Mesothelial cell of epicardium (in vitro differentiated cells): ENCODE data around the gene CSNK1A1. TPM values are rescaled to one million over a fixed set of nuclear protein-coding genes. Genes with fewer than 3 reads are reported as not detected.
A peak's percentile ranks its signal among the peaks of the same experiment; 100 is the strongest.
"Not testable (repeated sequence)": the region's sequence is repeated elsewhere in the genome, so short reads cannot be mapped to it uniquely, and the experiment has no call there.

Experiments
- DNase-seq, 2 experiments: peaks; one replicate each; pipeline ENCODE4 v3.0.0; 2021; ENCODE audit warnings: low spot score in 2 of 2; ENCODE audit not compliant: unreplicated experiment in 2 of 2
- H3K27ac Mint-ChIP-seq: 2 replicates; pipeline ENCODE4 v1.8.0; 2021; ENCODE audit warnings: mixed read lengths
- H3K27me3 Mint-ChIP-seq: 2 replicates; pipeline ENCODE4 v1.8.0; 2021; ENCODE audit warnings: low read depth, mixed read lengths
- H3K36me3 Mint-ChIP-seq: 2 replicates; pipeline ENCODE4 v1.8.0; 2021; ENCODE audit warnings: mixed read lengths
- H3K4me1 Mint-ChIP-seq: 2 replicates; pipeline ENCODE4 v1.8.0; 2021; ENCODE audit warnings: mixed read lengths
- H3K4me3 Mint-ChIP-seq: 2 replicates; pipeline ENCODE4 v1.8.0; 2021; ENCODE audit warnings: mild to moderate bottlenecking, moderate library complexity, mixed read lengths
- H3K9me3 Mint-ChIP-seq: 2 replicates; pipeline ENCODE4 v1.8.0; 2021; ENCODE audit warnings: mixed read lengths
- CTCF ChIP-seq: fragments of 200-600 bp; sonication (generic); IDR thresholded peaks from one replicate; pipeline ENCODE4 v1.5.0; 2021; ENCODE audit warnings: antibody characterized with exemption; ENCODE audit not compliant: unreplicated experiment
- total RNA-seq: library from RNA; stranded (reverse); gene quantifications from 3 replicates; pipeline ENCODE4 v1.2.1, GENCODE V29; 2021

Gene CSNK1A1
- total RNA-seq, 1 donor from 2014 or later = 254 TPM

- H3K4me3 Mint-ChIP-seq = no peak overlapping the region
- no peak overlapping the region for H3K27ac Mint-ChIP-seq
- H3K27me3 Mint-ChIP-seq = no peaks in the 10 kb centered on the region
- H3K9me3 Mint-ChIP-seq = no peaks in the 10 kb centered on the region
- H3K36me3 Mint-ChIP-seq = peaks cover 7% of the 10 kb centered on the region
- H3K4me1 Mint-ChIP-seq = peaks cover 1% of the 10 kb centered on the region
- no peak for TF ChIP-seq CTCF
- DNase-seq = no peak
Observed at GRCh38 chr5:149596712-149597111, 45.5 kb upstream of the CSNK1A1 start.

DNA sequence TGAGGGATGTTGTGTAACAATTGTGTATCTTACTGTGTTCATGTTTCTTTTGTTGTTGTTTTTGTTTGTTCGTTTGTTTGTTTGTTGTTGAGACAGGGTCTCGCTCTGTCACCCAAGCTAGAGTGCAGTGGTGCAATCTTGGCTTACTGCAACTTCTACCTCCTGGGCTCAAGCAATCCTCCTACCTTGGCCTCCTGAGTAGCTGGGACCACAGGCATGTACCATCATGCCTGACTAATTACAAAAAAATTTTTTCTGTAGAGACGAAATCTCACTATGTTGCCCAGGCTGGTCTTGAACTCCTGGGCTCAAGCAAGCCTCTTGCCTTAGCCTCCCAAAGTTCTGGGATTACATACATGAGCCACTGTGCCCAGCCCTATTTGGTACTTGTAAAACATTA is 43.9 kb upstream of the CSNK1A1 start:
- not testable (repeated sequence) for H3K4me3 Mint-ChIP-seq, H3K4me1 Mint-ChIP-seq, H3K27ac Mint-ChIP-seq, H3K36me3 Mint-ChIP-seq, H3K9me3 Mint-ChIP-seq, H3K27me3 Mint-ChIP-seq, DNase-seq

GRCh38 chr5:149594206-149594895 is 43.1 kb upstream of the CSNK1A1 start:
- no peak for TF ChIP-seq CTCF
- H3K36me3 Mint-ChIP-seq = no peaks in the 10 kb centered on the region
- H3K27me3 Mint-ChIP-seq = no peaks in the 10 kb centered on the region
- no peaks in the 10 kb centered on the region for H3K9me3 Mint-ChIP-seq
- no peak overlapping the region for H3K27ac Mint-ChIP-seq
- peaks cover 1% of the 10 kb centered on the region for H3K4me1 Mint-ChIP-seq
- DNase-seq = no peak
- no peak overlapping the region for H3K4me3 Mint-ChIP-seq

DNA sequence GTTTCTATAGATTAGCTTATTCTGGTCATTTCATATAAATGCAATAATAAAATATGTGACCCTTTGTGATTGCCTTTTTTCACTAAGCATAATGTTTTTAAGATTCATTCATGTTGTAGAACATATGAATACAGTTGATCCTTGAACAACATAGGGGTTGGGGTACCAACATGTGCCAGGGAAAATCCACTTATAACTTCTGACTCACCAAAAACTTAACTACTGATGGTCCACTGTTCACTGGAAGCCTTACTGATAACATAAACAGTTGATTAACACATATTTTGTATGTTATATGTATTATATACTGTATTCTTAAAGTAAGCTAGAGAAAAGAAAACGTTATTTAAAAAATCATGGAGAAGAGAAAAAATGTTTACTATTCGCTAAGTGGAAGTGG is 42.1 kb upstream of the CSNK1A1 start:
- Mint-ChIP-seq H3K4me1 (peaks cover 1% of the 10 kb centered on the region), H3K27me3 (no peaks in the 10 kb centered on the region), H3K9me3 (no peaks in the 10 kb centered on the region), H3K4me3 (no peak overlapping the region), H3K27ac (no peak overlapping the region), H3K36me3 (no peaks in the 10 kb centered on the region)
- TF ChIP-seq CTCF = no peak
- no peak for DNase-seq

DNA sequence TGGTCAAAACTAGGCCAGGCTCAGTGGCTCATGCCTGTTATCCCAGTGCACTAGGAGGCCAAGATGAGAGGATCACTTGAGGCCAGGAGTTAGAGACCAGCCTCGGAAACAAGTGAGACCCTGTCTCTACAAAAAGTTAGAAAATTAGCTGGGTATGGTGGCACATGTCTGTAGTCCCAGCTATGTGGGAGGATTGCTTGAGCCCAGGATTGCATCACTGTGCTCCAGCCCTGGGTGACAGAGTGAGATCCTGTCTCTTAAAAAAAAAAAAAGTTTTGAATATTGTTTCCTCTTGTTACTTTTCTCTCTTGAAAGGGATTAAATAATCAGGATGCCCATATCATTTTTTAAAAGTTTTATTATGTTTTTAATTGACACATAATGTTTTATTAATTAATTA is 37.7 kb upstream of the CSNK1A1 start:
- no peak for DNase-seq
- H3K36me3 Mint-ChIP-seq = no peaks in the 10 kb centered on the region
- no peak overlapping the region for H3K27ac Mint-ChIP-seq
- H3K4me1 Mint-ChIP-seq = peaks cover 15% of the 10 kb centered on the region
- H3K4me3 Mint-ChIP-seq = no peak overlapping the region
- H3K27me3 Mint-ChIP-seq = no peaks in the 10 kb centered on the region
- H3K9me3 Mint-ChIP-seq = peaks cover 3% of the 10 kb centered on the region
- TF ChIP-seq CTCF = no peak

- no peak for TF ChIP-seq CTCF
- Mint-ChIP-seq H3K27me3 (no peaks in the 10 kb centered on the region), H3K4me3 (no peak overlapping the region), H3K27ac (peak overlapping the region; percentile 80), H3K4me1 (peaks cover 22% of the 10 kb centered on the region), H3K36me3 (no peaks in the 10 kb centered on the region), H3K9me3 (peaks cover 3% of the 10 kb centered on the region)
- DNase-seq = no peak
Observed at GRCh38 chr5:149586708-149587318, 35.6 kb upstream of the CSNK1A1 start.
